ENCODE measurements around the gene MAP3K10.
"Not testable (repeated sequence)": the region's sequence is repeated elsewhere in the genome, so short reads cannot be mapped to it uniquely, and the experiment has no call there.

Gene MAP3K10

DNA sequence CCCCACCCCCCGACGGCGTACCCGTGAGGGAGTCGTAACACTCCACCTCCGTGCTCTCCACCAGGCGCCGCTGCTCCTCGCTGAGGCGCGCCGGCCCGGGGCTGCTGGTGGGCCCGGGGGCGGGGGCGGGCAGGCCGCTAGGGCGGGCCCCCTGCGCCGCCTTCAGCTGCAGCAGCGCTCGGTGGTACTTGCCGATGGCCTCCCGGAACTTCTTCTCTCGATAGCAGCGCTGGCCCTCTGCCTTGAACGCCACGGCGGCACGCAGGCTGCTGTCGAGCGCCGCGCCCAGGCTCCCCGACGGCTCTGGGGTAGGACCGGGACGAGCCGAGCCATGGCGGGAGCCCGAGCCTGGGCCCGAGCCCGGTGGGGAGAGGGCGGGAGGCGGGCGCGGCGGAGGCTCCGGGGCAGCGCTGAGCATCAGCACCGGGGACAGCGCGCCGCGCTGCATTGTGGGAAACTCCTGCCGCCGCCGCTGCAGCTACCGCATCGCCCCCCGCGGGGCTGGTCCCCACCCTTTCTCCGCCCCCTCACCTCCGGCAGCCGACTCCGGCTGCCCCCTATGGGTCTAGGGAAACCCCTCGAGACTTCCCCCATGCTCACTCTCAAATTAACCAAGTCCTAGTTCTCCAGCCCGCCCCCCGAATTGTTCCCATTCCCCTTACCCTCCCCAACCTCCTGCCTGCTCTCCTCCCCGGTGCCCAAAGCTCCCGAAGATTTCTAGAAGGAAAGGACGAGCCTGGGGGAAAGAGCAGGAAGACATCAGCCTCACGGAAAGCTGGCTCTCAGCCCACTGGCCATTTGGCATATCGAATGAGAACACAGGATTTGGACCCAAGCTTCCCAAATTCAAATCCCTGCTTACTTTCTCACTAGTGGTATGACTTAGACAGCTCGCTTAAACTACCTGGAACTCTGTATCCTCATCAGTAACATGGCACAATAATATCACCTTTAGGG is 27.0 kb downstream of the MAP3K10 start, which contains the start of gene TTC9B:
TTC9B (minus strand) TSS at position 451 of the 957 bp plus-strand sequence; CDS start at position 448, 3 bp downstream.
- DNase-seq: peak; percentile 22

DNA sequence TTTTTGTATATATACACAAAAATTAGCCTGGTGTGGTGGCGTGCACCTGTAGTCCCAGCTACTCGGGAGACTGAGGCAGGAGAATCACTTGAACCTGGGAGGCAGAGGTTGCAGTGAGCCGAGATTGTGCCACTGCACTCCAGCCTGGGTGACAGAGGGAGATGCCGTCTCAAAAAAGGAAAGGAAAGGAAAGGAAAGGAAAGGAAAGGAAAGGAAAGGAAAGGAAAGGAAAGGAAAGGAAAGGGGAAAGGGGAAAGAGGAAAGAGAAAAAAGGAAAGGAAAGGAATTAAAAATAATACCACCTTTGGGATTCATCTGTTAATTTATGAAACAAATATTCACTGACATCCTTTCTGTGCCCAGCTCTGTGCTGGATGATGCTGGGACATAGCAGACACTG is 27.8 kb downstream of the MAP3K10 start:
- DNase-seq: not testable (repeated sequence)

GRCh38 chr19:40219721-40220276 is 28.6 kb downstream of the MAP3K10 start:
- no peak for DNase-seq

DNA sequence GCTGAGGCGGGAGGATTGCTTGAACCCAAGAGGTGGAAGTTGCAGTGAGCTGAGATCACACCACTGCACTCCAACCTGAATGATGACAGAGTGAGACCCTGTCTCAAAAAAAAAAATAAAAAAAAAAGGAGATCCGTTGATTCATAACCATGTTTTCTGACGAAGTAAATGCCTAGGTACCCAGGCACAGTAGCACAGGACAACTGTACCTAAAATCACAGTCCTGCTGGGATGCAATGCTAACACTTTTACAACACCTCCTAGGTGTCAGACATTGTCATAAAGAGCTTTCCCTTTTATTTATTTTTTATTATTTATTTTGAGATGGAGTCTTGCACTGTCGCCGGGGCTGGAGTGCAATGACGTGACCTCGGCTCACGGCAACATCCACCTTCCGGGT is 29.4 kb downstream of the MAP3K10 start:
- DNase-seq: no peak

- peak; percentile 68 for DNase-seq
Measured at GRCh38 chr19:40221858-40222619, 30.8 kb downstream of the MAP3K10 start.

DNA sequence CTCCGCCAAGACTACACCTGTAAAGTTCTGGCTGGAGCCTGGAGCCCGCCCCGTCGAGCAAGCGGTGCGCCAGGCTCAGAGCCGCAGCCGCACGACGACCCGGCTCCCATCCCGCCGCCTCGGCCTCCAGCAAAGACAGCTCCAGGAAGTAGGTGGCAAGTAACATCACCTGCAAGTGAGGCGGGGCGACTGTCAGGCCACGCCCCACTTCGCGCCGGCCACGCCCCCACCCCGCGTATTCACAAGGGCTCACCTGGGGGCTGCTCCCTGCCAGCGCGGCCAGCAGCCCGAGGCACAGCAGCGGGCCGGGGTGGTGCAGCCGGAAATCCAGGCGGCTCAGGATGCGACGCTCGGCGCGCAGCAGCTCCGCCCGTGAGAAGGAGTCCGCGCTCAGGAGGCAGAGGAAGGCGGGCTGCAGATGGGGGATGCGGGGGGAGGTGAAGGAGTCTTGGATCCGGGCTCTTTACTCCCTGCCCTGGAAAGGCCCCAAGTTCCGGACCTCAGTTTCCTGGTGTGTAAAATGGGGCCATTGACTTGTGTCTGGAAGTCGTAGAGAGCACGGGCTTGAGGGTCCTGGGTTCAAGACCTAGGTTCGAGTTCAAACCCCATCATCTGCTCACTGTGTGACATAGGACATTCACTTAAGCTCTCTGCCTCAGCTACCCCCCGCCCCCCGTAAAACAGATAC is 32.1 kb downstream of the MAP3K10 start:
- DNase-seq: peak; percentile 40

- no peak for DNase-seq
Measured at GRCh38 chr19:40224342-40225150, 33.3 kb downstream of the MAP3K10 start.

DNA sequence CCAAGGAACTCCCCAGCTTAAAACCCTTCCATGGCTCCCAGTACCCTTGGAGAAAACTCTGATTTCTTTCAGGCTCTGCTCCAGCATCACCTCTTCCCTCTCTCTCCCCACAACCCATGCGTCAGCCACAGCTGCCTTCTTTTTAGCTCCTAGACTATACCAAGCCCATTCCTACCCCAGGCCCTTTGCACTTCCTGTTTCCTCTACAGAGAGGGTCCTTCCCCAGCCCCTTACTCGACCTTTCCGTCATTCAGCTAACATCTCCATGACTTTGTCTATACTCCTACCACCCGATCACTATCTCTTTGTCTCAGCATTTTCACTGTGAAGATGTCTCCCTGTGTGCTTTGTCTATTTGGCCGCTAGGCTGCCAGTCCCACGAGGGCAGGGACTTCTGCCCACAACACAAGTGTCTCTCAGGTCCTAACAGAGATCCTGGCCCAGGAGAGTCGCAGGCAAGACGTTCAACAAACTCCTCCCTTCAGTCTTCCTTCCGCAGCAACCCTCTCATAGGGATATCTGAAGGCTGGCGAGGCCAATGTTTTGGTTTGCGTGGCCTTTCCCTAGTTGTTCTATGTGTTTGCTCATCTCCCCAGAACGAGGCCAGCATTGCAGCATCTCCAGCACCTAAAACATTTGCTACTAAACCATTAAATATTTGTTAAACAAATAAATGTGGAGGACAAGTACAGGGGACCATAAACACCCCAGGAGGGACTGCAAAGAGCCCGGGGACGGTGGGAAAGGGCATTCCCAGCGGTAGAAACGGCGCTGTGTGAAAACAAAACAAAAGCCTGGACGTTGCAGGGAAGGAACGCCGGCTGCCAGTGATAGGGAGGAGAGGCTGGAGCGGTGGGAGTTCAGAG is 34.4 kb downstream of the MAP3K10 start:
- no peak for DNase-seq

- no peak for DNase-seq
Measured at GRCh38 chr19:40228346-40228745, 37.1 kb downstream of the MAP3K10 start.

DNA sequence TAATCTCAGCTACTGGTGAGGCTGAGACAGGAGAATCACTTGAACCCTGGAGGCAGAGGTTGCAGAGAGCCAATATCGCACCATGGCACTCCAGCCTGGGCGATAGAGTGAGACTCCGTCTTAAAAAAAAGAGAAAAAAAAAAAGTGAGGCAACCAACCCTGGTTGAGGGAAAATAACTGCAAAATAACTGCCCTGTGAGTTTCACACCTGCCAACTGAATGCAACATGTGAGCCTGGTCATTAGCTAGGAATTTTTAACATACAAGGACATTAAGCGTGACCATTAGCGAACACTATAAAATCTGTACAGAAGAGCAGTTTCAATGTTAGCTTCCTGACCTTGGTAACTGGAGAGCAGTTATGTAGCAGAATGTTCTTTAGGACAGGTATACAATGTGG is 37.6 kb downstream of the MAP3K10 start:
- DNase-seq: no peak

GRCh38 chr19:40229484-40229883 is 38.3 kb downstream of the MAP3K10 start:
- no peak for DNase-seq

DNA sequence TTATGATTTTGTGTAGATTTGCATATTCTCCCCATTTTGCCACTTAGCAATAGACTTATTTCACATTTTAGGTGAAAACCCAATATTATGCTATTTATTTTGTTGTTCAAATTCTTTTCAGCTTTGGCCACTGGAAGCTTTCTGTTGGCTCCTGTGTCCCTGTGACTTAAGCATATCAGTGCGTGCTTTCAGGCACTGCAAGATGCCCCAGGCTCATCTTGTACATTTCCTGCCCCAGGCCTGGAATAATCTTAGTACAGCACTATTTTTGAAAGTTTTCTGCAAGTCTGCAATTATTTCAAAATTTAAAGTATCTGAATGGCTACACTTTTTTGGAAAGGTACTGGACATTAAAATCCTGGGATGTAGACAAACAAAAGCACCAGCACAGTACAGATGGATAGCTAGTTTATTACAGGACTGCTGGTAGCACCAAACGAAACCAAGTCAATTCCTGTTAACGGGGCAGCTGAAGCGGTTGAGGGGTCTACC is 38.7 kb downstream of the MAP3K10 start:
- no peak for DNase-seq

DNA sequence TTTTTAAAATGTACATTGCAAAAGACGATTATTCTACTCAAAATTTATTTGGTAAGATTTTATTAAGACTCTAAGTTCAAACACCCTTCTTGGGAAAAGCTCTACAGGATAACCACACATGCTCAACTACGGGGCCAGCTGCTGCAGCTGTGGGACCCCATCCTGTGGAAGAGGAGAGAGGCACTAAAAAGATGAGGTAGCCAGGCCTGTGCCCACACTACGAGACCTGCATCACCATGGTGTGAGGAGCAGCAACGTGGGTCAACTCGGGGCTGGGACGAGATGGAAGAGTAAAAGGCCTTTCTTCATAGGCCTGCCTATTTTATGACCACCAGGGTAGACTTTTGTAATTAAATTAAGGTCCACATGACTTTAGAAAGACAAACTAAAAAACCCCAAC is 39.8 kb downstream of the MAP3K10 start:
- DNase-seq: no peak

GRCh38 chr19:40231544-40232424 is 40.6 kb downstream of the MAP3K10 start:
- DNase-seq: no peak

DNA sequence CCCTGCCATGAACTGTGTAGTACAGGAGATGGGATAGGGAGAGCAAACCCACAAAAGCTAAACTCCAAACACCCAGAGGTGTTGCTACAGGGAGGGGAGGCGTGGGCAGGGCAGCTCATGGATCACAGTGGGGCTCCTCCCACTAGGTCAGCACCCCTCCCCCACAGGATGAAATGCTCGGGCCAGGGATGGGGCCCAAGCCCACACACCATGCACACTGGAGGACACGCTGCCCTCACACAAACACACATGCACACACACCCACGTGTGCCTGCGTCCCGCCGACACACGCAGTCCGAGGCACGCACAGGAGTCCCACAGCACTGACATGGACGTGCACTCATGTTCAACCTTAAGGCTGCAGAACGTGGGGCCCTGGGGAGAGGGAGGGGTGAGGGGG is 41.3 kb downstream of the MAP3K10 start:
- DNase-seq: no peak

GRCh38 chr19:40232949-40233810 is 42.0 kb downstream of the MAP3K10 start:
- no peak for DNase-seq

DNA sequence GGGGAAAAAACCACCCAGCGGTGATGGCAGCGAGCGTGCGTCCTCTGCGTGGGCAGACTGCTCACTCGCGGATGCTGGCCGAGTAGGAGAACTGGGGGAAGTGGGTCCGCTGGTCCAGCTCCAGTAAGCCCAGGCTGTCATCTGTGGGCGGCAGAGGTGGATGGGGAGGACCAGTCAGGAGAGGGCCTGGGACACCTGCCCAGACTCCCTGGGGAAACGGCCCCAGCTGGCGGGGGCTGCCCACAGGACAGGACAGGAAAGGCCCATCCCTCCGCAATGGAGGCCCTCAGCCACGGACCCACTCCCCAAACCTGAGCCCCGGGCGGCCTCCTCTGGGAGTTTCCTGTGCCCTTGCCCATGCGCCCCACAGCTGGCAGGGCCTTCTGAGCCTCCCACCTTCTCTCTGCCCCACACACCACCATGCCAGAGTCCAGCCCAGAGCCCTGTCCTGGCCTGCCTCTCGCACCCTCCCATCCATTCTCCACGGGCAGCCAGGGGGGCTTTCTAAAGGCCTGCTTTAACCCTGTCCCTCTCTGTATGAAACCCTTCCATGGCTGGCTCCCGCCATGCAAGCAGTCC is 42.7 kb downstream of the MAP3K10 start:
- DNase-seq: no peak

All from effector CD8-positive, alpha-beta T cell (primary cell).